22Rv1 (cell line): ENCODE data around the gene ECT2.
"Not testable (repeated sequence)": the region's sequence is repeated elsewhere in the genome, so short reads cannot be mapped to it uniquely, and the experiment has no call there.

ENCODE experiments used
- H3K27ac ChIP-seq: fragments of 450-650 bp; 2 replicates; pipeline ENCODE4 v1.5.1; 2017
- CTCF ChIP-seq: fragments of 450-650 bp; IDR thresholded peaks from 2 replicates; pipeline ENCODE4 v1.5.1; 2017; ENCODE audit warnings: mild to moderate bottlenecking
- ZFX ChIP-seq: fragments of 450-650 bp; IDR thresholded peaks from 2 replicates; pipeline ENCODE4 v1.6.1; 2017; ENCODE audit warnings: antibody characterized with exemption, borderline replicate concordance

ECT2 gene

DNA sequence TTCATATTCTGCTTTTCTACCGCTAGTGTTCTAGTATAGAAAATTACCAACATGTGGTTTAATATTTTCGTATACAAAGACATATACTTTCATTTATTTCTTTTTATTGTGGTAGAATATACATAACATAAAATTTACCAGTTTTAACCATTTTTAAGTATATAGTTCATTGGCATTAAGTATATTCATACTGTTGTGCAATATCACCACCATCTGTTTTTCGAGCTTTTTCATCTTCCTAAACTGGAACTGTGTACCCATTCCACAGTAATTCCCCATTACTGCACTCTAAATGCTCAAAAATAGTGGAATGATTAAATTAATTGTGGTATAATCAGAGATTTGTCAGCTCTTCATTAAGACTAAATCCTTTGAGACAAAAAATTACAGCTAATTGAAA, 62.9 kb downstream of the ECT2 start:
- TF ChIP-seq CTCF (no peak), ZFX (no peak)
- no peak overlapping the region for H3K27ac ChIP-seq

DNA sequence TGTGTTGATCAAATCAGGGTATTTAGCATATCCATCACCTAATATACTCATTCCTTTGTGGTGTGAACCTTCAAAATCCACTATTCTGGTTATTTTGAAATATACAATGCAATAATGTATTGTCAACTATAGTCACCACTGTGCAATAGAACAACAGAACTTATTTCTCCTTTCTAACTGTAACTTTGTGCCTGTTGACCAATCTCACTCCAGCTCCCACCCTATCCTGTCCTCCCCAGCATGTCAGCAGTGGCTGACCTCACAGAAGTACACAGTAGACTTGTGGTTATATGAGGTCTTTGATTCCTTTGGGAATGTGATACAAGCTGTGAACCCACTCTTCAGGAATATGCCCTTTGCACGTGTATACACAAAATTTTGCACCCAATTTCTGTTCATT, 64.2 kb downstream of the ECT2 start:
- H3K27ac ChIP-seq, result no peak overlapping the region
- TF ChIP-seq CTCF (no peak), ZFX (no peak)

DNA sequence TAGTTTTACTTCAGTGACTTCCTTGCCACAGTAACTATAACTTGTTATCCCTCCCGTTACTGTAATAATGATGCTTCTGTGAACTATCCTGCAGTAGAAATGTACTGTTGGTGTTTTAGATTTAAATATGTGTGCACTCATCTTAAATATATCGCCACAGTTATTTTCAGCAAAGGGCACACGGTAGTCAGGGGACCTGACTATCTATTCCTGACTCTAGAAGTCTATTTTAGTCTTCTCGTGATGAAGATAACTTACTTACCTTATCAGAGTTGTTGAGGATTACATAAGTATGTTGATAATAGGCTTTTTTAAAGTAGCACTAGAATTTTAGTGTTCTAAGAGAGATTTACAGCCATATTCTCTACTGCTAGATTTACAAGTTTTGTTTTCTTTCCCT, 65.3 kb downstream of the ECT2 start:
- no peak for TF ChIP-seq ZFX
- TF ChIP-seq CTCF, result no peak
- no peak overlapping the region for H3K27ac ChIP-seq

DNA sequence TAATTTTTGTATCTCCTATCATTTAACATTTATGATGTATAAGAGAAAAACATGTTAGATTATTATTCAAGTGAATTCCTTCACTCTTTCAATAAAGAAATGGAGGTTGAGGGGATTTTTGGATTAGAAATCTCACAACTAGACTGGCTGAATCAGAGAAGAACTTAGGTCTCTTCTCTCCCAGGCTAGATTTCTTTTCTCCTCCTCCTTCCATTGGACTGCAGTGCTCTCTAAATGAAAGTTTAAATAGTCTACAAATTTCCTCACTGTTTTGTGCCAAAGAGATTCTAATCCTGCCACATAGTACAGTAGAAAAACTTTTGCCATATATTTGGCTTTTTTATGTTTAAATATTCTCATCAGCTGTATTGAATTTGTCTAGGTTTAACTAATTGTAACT, 65.8 kb downstream of the ECT2 start:
- no peak for TF ChIP-seq ZFX
- no peak for TF ChIP-seq CTCF
- no peak overlapping the region for H3K27ac ChIP-seq

GRCh38 chr3:172816968-172817367, 66.4 kb downstream of the ECT2 start:
- TF ChIP-seq ZFX, result no peak
- TF ChIP-seq CTCF, result no peak
- H3K27ac ChIP-seq, result no peak overlapping the region

- TF ChIP-seq CTCF, result no peak
- no peak for TF ChIP-seq ZFX
- no peak overlapping the region for H3K27ac ChIP-seq
Measured at GRCh38 chr3:172820492-172820891, 70.0 kb downstream of the ECT2 start.

- TF ChIP-seq CTCF (no peak), ZFX (no peak)
- H3K27ac ChIP-seq, result no peak overlapping the region
Measured at GRCh38 chr3:172824229-172824628, 73.7 kb downstream of the ECT2 start.

DNA sequence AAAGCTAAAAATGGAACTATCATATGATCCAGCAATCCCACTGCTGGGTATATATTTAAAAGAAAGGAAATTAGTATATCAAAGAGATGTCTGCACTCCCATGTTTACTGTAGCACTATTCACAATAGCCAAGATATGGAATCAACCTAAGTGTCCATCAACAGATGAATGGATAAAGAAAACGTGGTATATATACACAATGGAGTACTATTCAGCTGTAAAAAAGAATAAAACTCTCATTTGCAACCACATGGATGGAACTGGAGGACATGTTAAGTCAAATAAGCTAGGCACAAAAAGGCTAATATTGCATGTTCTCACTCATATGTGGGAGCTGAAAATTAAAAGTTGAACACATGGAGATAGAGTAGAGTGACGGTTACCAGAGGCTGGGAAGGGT, 76.7 kb downstream of the ECT2 start:
- not testable (repeated sequence) for H3K27ac ChIP-seq
